WERI-Rb-1 (cell line): ENCODE results near the gene C1QL2.

Experiments
- DNase-seq: peaks from one replicate; pipeline ENCODE4 v3.0.0-alpha.2; 2020
- H3K27ac ChIP-seq: fragments of 250-450 bp; sonication (Bioruptor Pico); 2 replicates; pipeline ENCODE4 v1.5.1; 2020; ENCODE audit warnings: mild to moderate bottlenecking, moderate library complexity
- H3K27me3 ChIP-seq: fragments of 250-450 bp; sonication (Bioruptor Pico); 2 replicates; pipeline ENCODE4 v1.5.1; 2021; ENCODE audit warnings: mild to moderate bottlenecking, low read depth, moderate library complexity; ENCODE audit not compliant: insufficient read depth, severe bottlenecking
- H3K36me3 ChIP-seq: fragments of 250-450 bp; sonication (Bioruptor Pico); 2 replicates; pipeline ENCODE4 v1.5.1; 2020; ENCODE audit warnings: mild to moderate bottlenecking, moderate library complexity
- H3K4me3 ChIP-seq: 2 replicates; pipeline ENCODE4 v1.5.1; 2011; ENCODE audit warnings: low read depth, mild to moderate bottlenecking, control low read depth, low read length
- H3K9me3 ChIP-seq: fragments of 250-450 bp; sonication (Bioruptor Pico); 2 replicates; pipeline ENCODE4 v1.5.1; 2021; ENCODE audit warnings: mild to moderate bottlenecking, moderate library complexity; ENCODE audit not compliant: severe bottlenecking
- TF ChIP-seq, protein P1 (sequence below): IDR thresholded peaks from 2 replicates; pipeline ENCODE4 v1.5.1; 2011; ENCODE audit warnings: low read depth, mild to moderate bottlenecking, control low read depth, inconsistent platforms, low read length

The C1QL2 gene

DNA sequence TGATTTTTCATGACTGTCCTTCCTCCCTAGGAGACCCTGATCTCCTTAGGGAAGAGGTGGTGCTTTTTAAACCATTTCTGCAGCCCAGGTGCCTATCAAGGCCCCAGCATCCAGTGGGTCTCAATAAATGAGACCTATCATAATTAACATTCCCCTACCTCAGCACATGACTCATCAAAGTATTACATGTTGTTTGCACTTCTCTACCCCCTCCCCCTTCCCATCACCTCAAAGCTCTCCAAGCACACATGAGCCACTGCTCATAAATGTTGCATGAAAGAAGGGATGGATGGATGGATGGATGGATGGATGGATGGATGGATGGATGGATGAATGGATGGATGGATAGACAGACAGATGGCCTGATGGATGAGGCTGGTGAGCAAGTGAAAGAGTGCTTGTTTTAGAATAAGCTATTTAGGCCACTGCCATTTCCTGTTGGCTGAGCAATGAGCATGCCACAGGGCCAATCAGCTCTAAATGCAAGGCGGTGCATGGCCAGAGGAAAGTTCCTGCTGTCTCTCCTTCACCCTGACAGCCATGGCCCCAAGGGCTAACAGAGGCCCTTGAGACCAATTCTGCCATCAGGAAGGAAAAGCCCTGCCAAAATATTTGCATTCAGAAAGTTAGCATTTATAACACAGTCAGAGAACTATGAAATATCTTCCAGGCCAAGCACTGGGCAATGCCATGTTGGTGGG, 44.2 kb upstream of the C1QL2 start:
- Histone ChIP-seq H3K4me3 (no peak overlapping the region), H3K36me3 (no peaks in the 10 kb centered on the region), H3K27me3 (no peaks in the 10 kb centered on the region), H3K9me3 (no peaks in the 10 kb centered on the region), H3K27ac (no peak overlapping the region)
- no peak for DNase-seq
- TF ChIP-seq, protein P1, sequence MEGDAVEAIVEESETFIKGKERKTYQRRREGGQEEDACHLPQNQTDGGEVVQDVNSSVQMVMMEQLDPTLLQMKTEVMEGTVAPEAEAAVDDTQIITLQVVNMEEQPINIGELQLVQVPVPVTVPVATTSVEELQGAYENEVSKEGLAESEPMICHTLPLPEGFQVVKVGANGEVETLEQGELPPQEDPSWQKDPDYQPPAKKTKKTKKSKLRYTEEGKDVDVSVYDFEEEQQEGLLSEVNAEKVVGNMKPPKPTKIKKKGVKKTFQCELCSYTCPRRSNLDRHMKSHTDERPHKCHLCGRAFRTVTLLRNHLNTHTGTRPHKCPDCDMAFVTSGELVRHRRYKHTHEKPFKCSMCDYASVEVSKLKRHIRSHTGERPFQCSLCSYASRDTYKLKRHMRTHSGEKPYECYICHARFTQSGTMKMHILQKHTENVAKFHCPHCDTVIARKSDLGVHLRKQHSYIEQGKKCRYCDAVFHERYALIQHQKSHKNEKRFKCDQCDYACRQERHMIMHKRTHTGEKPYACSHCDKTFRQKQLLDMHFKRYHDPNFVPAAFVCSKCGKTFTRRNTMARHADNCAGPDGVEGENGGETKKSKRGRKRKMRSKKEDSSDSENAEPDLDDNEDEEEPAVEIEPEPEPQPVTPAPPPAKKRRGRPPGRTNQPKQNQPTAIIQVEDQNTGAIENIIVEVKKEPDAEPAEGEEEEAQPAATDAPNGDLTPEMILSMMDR, result no peak

DNA sequence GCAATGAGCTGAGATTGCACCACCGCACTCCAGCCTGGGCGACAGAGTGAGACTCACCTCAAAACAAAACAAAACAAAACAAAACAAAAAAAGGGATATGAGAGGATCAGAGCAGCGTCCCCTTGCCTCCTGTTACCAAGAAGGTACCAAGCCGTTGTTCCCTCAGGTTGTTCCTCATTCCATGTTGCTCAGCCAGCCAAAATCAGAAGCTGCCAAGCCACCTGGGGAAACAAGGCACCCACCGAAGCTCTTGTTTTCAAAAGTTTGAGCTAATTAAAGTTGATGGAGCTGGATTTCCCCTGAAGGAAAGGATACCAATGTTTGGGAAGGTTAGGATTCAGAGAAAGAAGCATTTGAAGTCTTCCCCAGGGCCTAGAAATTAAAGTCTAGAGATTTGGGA, 43.3 kb upstream of the C1QL2 start:
- Histone ChIP-seq H3K4me3 (no peak overlapping the region), H3K9me3 (no peaks in the 10 kb centered on the region), H3K27me3 (no peaks in the 10 kb centered on the region), H3K36me3 (no peaks in the 10 kb centered on the region), H3K27ac (no peak overlapping the region)
- no peak for DNase-seq
- TF ChIP-seq, protein P1, result no peak

DNA sequence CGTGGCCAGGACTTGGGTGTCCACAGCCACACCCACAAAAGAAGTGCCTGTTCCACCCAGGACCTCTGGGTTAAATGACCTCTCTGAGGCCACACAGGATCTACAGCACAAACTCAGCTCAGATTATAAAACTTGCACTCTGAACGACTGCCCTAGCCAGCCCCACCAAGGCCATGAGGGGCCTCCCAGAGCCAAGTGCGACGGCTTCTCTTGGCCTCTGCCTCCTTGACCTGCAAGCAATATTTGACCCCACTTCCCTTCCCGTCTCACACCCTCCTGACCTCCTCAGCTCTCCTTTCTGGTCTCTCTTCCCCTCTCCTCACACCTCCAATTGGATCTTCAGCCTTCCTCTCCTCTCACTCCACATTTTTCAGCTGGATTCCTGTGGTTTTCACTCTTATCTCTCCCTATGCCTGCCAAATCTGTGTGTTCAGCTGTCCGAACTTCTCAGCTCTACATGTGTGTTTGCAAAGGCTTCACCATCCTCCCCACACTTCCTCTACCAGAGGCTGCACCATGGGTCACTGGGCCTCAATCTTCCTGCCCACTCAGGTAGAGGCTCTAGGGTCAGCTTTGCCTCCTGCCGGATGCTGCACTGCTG, 39.8 kb upstream of the C1QL2 start:
- H3K27me3 ChIP-seq, result no peaks in the 10 kb centered on the region
- H3K4me3 ChIP-seq, result no peak overlapping the region
- TF ChIP-seq, protein P1, result no peak
- DNase-seq, result no peak
- H3K9me3 ChIP-seq, result no peaks in the 10 kb centered on the region
- no peaks in the 10 kb centered on the region for H3K36me3 ChIP-seq
- no peak overlapping the region for H3K27ac ChIP-seq

GRCh38 chr2:119197529-119198239, 39.1 kb upstream of the C1QL2 start:
- H3K9me3 ChIP-seq, result no peaks in the 10 kb centered on the region
- no peak overlapping the region for H3K27ac ChIP-seq
- no peaks in the 10 kb centered on the region for H3K36me3 ChIP-seq
- H3K27me3 ChIP-seq, result no peaks in the 10 kb centered on the region
- TF ChIP-seq, protein P1, result no peak
- H3K4me3 ChIP-seq, result no peak overlapping the region
- no peak for DNase-seq

DNA sequence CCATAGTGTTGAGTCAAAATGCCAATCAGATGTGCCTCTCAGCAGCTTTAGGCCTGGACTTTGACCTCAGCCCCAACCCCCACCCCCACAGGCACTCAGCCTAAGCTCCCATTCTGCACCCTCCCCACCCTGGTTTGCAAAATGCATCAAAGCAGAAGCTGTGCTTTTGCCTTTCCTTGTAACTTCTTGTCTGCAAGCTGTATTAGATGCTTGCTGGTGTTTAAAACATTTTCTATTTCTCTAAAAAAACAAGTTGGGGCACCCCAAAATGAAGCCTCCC, 38.5 kb upstream of the C1QL2 start:
- Histone ChIP-seq H3K27me3 (no peaks in the 10 kb centered on the region), H3K27ac (no peak overlapping the region), H3K4me3 (no peak overlapping the region), H3K9me3 (no peaks in the 10 kb centered on the region), H3K36me3 (no peaks in the 10 kb centered on the region)
- TF ChIP-seq, protein P1, result no peak
- DNase-seq, result no peak
